H1 (cell line): ENCODE results near the gene KIAA1671. TPM values are rescaled to one million over a fixed set of nuclear protein-coding genes. Genes with fewer than 3 reads are reported as not detected.

ENCODE experiments used
- CTCF ChIA-PET: fragments of 300-600 bp; sonication (Branson Sonifier 250); formaldehyde crosslinking; loops from one replicate; lab custom pipeline; 2021; ENCODE audit not compliant: partially characterized antibody; lab: Charles Lee
- POLR2A ChIA-PET: fragments of 300-600 bp; sonication (Branson Sonifier 250); formaldehyde crosslinking; loops from one replicate; lab custom pipeline; 2021; ENCODE audit warnings: inconsistent platforms; ENCODE audit not compliant: partially characterized antibody; lab: Charles Lee
- DNase-seq, 2 experiments: peaks; one replicate each; pipeline versions ENCODE4 v3.0.0 to v3.0.0-alpha.2; 2010 to 2022; ENCODE audit warnings: low spot score in 2 of 2, low read depth in 1 of 2, mixed read lengths in 1 of 2
- FAIRE-seq: peaks from 2 replicates; lab custom pipeline; 2011; peaks lifted over from hg19 to GRCh38; lab: Jason Lieb, UNC
- H2AFZ ChIP-seq: 2 replicates; pipeline ENCODE4 v1.8.1; 2012; ENCODE audit warnings: low read length, inconsistent platforms
- H2AK5ac ChIP-seq: 2 replicates; pipeline ENCODE4 v1.6.1; 2013; ENCODE audit warnings: low read depth, low read length
- H2BK120ac ChIP-seq: replicated peaks from 2 replicates; pipeline ENCODE3; 2013; ENCODE audit warnings: low read depth, low read length, inconsistent platforms
- H2BK12ac ChIP-seq: 2 replicates; pipeline ENCODE4 v1.6.1; 2013; ENCODE audit warnings: low read depth, low read length
- H2BK15ac ChIP-seq: 2 replicates; pipeline ENCODE4 v1.6.1; 2013; ENCODE audit warnings: low read length
- H2BK20ac ChIP-seq: 2 replicates; pipeline ENCODE4 v1.6.1; 2013; ENCODE audit warnings: low read length
- H2BK5ac ChIP-seq: 2 replicates; pipeline ENCODE4 v1.6.1; 2013; ENCODE audit warnings: low read depth, low read length
- H3K14ac ChIP-seq: 2 replicates; pipeline ENCODE4 v1.6.1; 2013; ENCODE audit warnings: inconsistent platforms; ENCODE audit not compliant: insufficient read length
- H3K18ac ChIP-seq: 2 replicates; pipeline ENCODE4 v1.6.1; 2013; ENCODE audit warnings: low read length; ENCODE audit errors: extremely low read depth
- H3K23ac ChIP-seq: 2 replicates; pipeline ENCODE4 v1.6.1; 2013; ENCODE audit warnings: inconsistent platforms; ENCODE audit not compliant: insufficient read length
- H3K23me2 ChIP-seq: 2 replicates; pipeline ENCODE4 v1.6.1; 2013; ENCODE audit warnings: low read depth, low read length
- H3K27ac ChIP-seq: 2 replicates; pipeline ENCODE4 v1.6.1; 2011; ENCODE audit warnings: low read depth, low read length, inconsistent platforms
- H3K27me3 ChIP-seq, 4 experiments: replicated peaks in 1 of 4; 1 replicate in 1 of 4; 2 replicates in 3 of 4; pipeline versions ENCODE4 v1.6.1 to v1.8.1; 2011 to 2013; ENCODE audit warnings: low read length in 3 of 4, mild to moderate bottlenecking in 3 of 4, inconsistent platforms in 2 of 4, mixed read lengths in 2 of 4, moderate library complexity in 1 of 4; ENCODE audit not compliant: control insufficient read depth in 3 of 4, insufficient read depth in 3 of 4; ENCODE audit errors: extremely low read depth in 1 of 4
- H3K36me3 ChIP-seq, 4 experiments: 2 replicates each; pipeline versions ENCODE4 v1.6.1 to v1.8.1; 2011 to 2013; ENCODE audit warnings: mild to moderate bottlenecking in 4 of 4, low read length in 3 of 4, moderate library complexity in 2 of 4, control low read depth in 1 of 4, inconsistent platforms in 1 of 4; ENCODE audit not compliant: insufficient read depth in 4 of 4, control insufficient read depth in 2 of 4
- H3K4ac ChIP-seq: replicated peaks from 2 replicates; pipeline ENCODE3; 2013; ENCODE audit warnings: low read length, low read depth, mixed read lengths, inconsistent platforms; ENCODE audit not compliant: insufficient read length
- H3K4me1 ChIP-seq, 4 experiments: replicated peaks in 1 of 4; 1 replicate in 1 of 4; 2 replicates in 3 of 4; pipeline versions ENCODE4 v1.6.1 to v1.8.1; 2011 to 2013; ENCODE audit warnings: low read length in 3 of 4, inconsistent platforms in 2 of 4, mixed read lengths in 1 of 4; ENCODE audit not compliant: insufficient read depth in 4 of 4, control insufficient read depth in 3 of 4
- H3K4me2 ChIP-seq, 2 experiments: 2 replicates each; pipeline versions ENCODE4 v1.6.1 to v1.8.1; 2011 to 2013; ENCODE audit warnings: low read depth in 2 of 2, low read length in 2 of 2, control low read depth in 1 of 2, inconsistent platforms in 1 of 2, mild to moderate bottlenecking in 1 of 2; ENCODE audit not compliant: insufficient read depth in 1 of 2
- H3K4me3 ChIP-seq, 4 experiments: fragments of 200-600, 300-600 bp in 1 of 4; sonication (generic), shearing (Covaris generic), sonication (Bioruptor Twin) in 1 of 4; 2 replicates each; pipeline versions ENCODE4 v1.5.1 to v1.8.1; 2011 to 2016; ENCODE audit warnings: low read length in 4 of 4, low read depth in 3 of 4, control low read depth in 2 of 4, inconsistent platforms in 2 of 4, mild to moderate bottlenecking in 2 of 4, mixed read lengths in 1 of 4, moderate library complexity in 1 of 4; ENCODE audit not compliant: insufficient read depth in 2 of 4; ENCODE audit errors: extremely low read depth in 1 of 4
- H3K56ac ChIP-seq: replicated peaks from 2 replicates; pipeline ENCODE3; 2013; ENCODE audit warnings: low read depth, mild to moderate bottlenecking, mixed read lengths, low read length, inconsistent platforms; ENCODE audit not compliant: insufficient read length
- H3K79me1 ChIP-seq: 2 replicates; pipeline ENCODE4 v1.6.1; 2013; ENCODE audit warnings: low read depth, low read length, control low read depth
- H3K79me2 ChIP-seq, 2 experiments: 2 replicates each; pipeline versions ENCODE4 v1.6.1 to v1.8.1; 2012 to 2013; ENCODE audit warnings: low read length in 2 of 2, mild to moderate bottlenecking in 2 of 2, inconsistent platforms in 1 of 2; ENCODE audit not compliant: insufficient read depth in 2 of 2, control insufficient read depth in 1 of 2
- H3K9ac ChIP-seq, 4 experiments: replicated peaks in 1 of 4; 1 replicate in 1 of 4; 2 replicates in 3 of 4; pipeline versions ENCODE4 v1.6.1 to v1.8.1; 2011 to 2013; ENCODE audit warnings: low read depth in 3 of 4, low read length in 3 of 4, control low read depth in 2 of 4, mild to moderate bottlenecking in 2 of 4, moderate library complexity in 2 of 4, inconsistent platforms in 1 of 4; ENCODE audit errors: extremely low read depth in 1 of 4
- H3K9me3 ChIP-seq, 2 experiments: 2 replicates each; pipeline versions ENCODE4 v1.6.1 to v1.8.1; 2012 to 2013; ENCODE audit warnings: mild to moderate bottlenecking in 2 of 2, moderate library complexity in 2 of 2, control low read depth in 1 of 2, inconsistent platforms in 1 of 2, low read depth in 1 of 2, low read length in 1 of 2, mixed read lengths in 1 of 2; ENCODE audit not compliant: insufficient read depth in 2 of 2
- H4K20me1 ChIP-seq, 2 experiments: replicated peaks in 1 of 2; 2 replicates each; pipeline versions ENCODE3 to v1.8.1; 2011 to 2013; ENCODE audit warnings: inconsistent platforms in 2 of 2, low read length in 2 of 2, mild to moderate bottlenecking in 1 of 2; ENCODE audit not compliant: insufficient read depth in 2 of 2, control insufficient read depth in 1 of 2
- H4K5ac ChIP-seq: 2 replicates; pipeline ENCODE4 v1.6.1; 2013; ENCODE audit warnings: low read length, low read depth, mixed read lengths, inconsistent platforms; ENCODE audit not compliant: insufficient read length
- H4K8ac ChIP-seq: 2 replicates; pipeline ENCODE4 v1.8.0; 2013; ENCODE audit warnings: mild to moderate bottlenecking, moderate library complexity, low read length, inconsistent platforms; ENCODE audit not compliant: insufficient read depth; ENCODE audit errors: extremely low read depth
- H4K91ac ChIP-seq: replicated peaks from 2 replicates; pipeline ENCODE3; 2013; ENCODE audit warnings: low read length, mixed read lengths, inconsistent platforms; ENCODE audit not compliant: insufficient read length
- GTF2F1 ChIP-seq: IDR thresholded peaks from 2 replicates; pipeline ENCODE4 v1.6.1; 2012; ENCODE audit warnings: low read depth, low read length, improper control_type of control experiment, borderline replicate concordance
- JUND ChIP-seq: IDR thresholded peaks from 2 replicates; pipeline ENCODE4 v1.6.1; 2011; ENCODE audit warnings: mild to moderate bottlenecking, improper control_type of control experiment, low read length
- RAD21 ChIP-seq, 2 experiments: IDR thresholded peaks in 1 of 2; conservative IDR thresholded peaks in 1 of 2; 2 replicates each; pipeline ENCODE4 v1.6.1; 2011; ENCODE audit warnings: low read depth in 2 of 2, low read length in 2 of 2, improper control_type of control experiment in 1 of 2, inconsistent platforms in 1 of 2, mild to moderate bottlenecking in 1 of 2, moderate library complexity in 1 of 2
- SP2 ChIP-seq: IDR thresholded peaks from 2 replicates; pipeline ENCODE4 v1.6.1; 2012; ENCODE audit warnings: mild to moderate bottlenecking, low read length, inconsistent platforms
- SUZ12 ChIP-seq: fragments of 200-600 bp; sonication (generic); IDR thresholded peaks from 2 replicates; pipeline ENCODE4 v1.6.1; 2012; ENCODE audit warnings: mild to moderate bottlenecking, inconsistent platforms, low read length, moderate library complexity, mixed read lengths
- YY1 ChIP-seq: IDR thresholded peaks from 2 replicates; pipeline ENCODE4 v1.6.1; 2011; ENCODE audit warnings: low read depth, mild to moderate bottlenecking, low read length
- WGBS, 2 experiments: shearing (Covaris generic) in 1 of 2; methylation state at CpG; one replicate each; pipeline versions ENCODE4 v1.1.6 to v1.1.7; 2013 to 2015; ENCODE audit warnings: low lambda C conversion rate in 2 of 2, mixed read lengths in 2 of 2, inconsistent platforms in 1 of 2, low coverage in 1 of 2, missing lambda C conversion rate in 1 of 2; ENCODE audit not compliant: insufficient replicate concordance in 2 of 2, insufficient coverage in 1 of 2, insufficient read length in 1 of 2; ENCODE audit errors: extremely low coverage in 1 of 2, missing lambda C conversion rate in 1 of 2; 5-methylcytosine and 5-hydroxymethylcytosine counted together
- polyA plus RNA-seq, 7 experiments: library from polyadenylated mRNA; depleted of rRNA in 3 of 7; stranded (reverse) in 5 of 7; unstranded in 2 of 7; fragments of >200 nt in 5 of 7; fragments of 200-250 nt in 2 of 7; gene quantifications; 1 replicate in 5 of 7; 2 replicates in 1 of 7; 4 replicates in 1 of 7; pipeline versions ENCODE4 v1.2.1 to v1.2.3, GENCODE V29; 2011 to 2013; ENCODE audit warnings: missing spikeins in 2 of 7, mixed read lengths in 2 of 7
- total RNA-seq: library from RNA; stranded (reverse); fragmentation: NEBNext Ultra II Directional; extraction: Animal tissue kit (Norgen Biotek cat#: 25700); gene quantifications from 2 replicates; pipeline ENCODE4 v1.2.1, GENCODE V29; 2021

KIAA1671 gene
- total and polyA plus RNA-seq, 2 of the 8 experiments (the other 6 are each of a cell fraction or from before 2014, with no cell fraction given) = 6.4 to 23.9 TPM

GRCh38 chr22:25000686-25001085 is 48.2 kb downstream of the KIAA1671 start:
- no peak overlapping the region for H2BK120ac ChIP-seq
- no peak overlapping the region for H2BK5ac ChIP-seq
- H2AFZ ChIP-seq = no peak overlapping the region
- no peaks in the 10 kb centered on the region for H3K27me3 ChIP-seq
- H3K27ac ChIP-seq = no peak overlapping the region
- 80% methylated on average over 8 of the region's 8 CpGs; no CpG with 5 or more reads in 1 of the 2 experiments for WGBS, 2 experiments
- no peak overlapping the region for H3K4ac ChIP-seq
- H3K18ac ChIP-seq = no peak overlapping the region
- H4K8ac ChIP-seq = no peak overlapping the region
- H3K9me3 ChIP-seq = no peaks in the 10 kb centered on the region
- no peak overlapping the region for H3K23ac ChIP-seq
- H3K23me2 ChIP-seq = 0 out of 2 replicates have a peak, but pooled peaks cover 2% of the 10 kb centered on the region
- no peak overlapping the region for H2BK20ac ChIP-seq
- peaks cover 5% of the 10 kb centered on the region; the same call in 1 of the 2 replicates for H3K79me1 ChIP-seq
- no peak overlapping the region for H4K91ac ChIP-seq
- H4K5ac ChIP-seq = no peak overlapping the region
- CTCF ChIA-PET = no interaction called here
- H4K20me1 ChIP-seq = no peaks in the 10 kb centered on the region
- peaks cover 20 to 26% (median 21%) of the 10 kb centered on the region in 4 experiments for H3K4me1 ChIP-seq
- H3K14ac ChIP-seq = no peak overlapping the region
- H3K56ac ChIP-seq = no peak overlapping the region
- H2BK12ac ChIP-seq = no peak overlapping the region
- no peak overlapping the region for H2AK5ac ChIP-seq
- TF ChIP-seq RAD21 (IDR thresholded peaks at IDR 0.05 in 1 of 2, conservative IDR thresholded peaks at IDR 0.05 in 1 of 2; ENCODE audit: low read depth in 2 of 2, low read length in 2 of 2) = no peak
- TF ChIP-seq GTF2F1 = no peak
- TF ChIP-seq JUND = no peak
- no peak for TF ChIP-seq YY1
- TF ChIP-seq SUZ12 = no peak
- no peak for TF ChIP-seq SP2
- H3K4me3 ChIP-seq = no peak overlapping the region
- FAIRE-seq = no peak
- no peak overlapping the region for H3K4me2 ChIP-seq
- no peak overlapping the region for H2BK15ac ChIP-seq
- no peak overlapping the region for H3K9ac ChIP-seq
- POLR2A ChIA-PET = no interaction called here
- H3K36me3 ChIP-seq = no peaks in the 10 kb centered on the region
- H3K79me2 ChIP-seq = peaks cover 0 to 6% of the 10 kb centered on the region in 2 experiments; a peak in 1 of 4 replicates
- DNase-seq = no peak
